HCT116 (cell line): ENCODE results near the gene ATG10. TPM values are rescaled to one million over a fixed set of nuclear protein-coding genes. Genes with fewer than 3 reads are reported as not detected.

Source experiments
- ATAC-seq: fragments of 200-7000 bp; cut with Tn5 transposase; 2 replicates; pipeline ENCODE4 v1.9.1; 2020; ENCODE audit warnings: mild to moderate bottlenecking, moderate library complexity
- BruUV-seq: library from RNA; stranded (reverse); fragments of 400-500 nt; replicated peaks from 2 replicates; lab custom pipeline; 2021; lab: Mats Ljungman, UMichigan
- CTCF ChIA-PET: fragments of 300-600 bp; sonication (Branson Sonifier 250); formaldehyde crosslinking; loops from one replicate; lab custom pipeline; 2021; ENCODE audit warnings: antibody characterized with exemption; lab: Charles Lee
- POLR2A ChIA-PET: fragments of 300-600, 350-600 bp; sonication (Branson Sonifier 250); formaldehyde crosslinking; loops from one replicate; lab custom pipeline; 2021; ENCODE audit warnings: antibody characterized with exemption; lab: Charles Lee
- RAD21 ChIA-PET, 2 experiments: fragments of 300-600 bp; sonication (Branson Sonifier 250); formaldehyde crosslinking; loops; one replicate each; lab custom pipeline; 2023; ENCODE audit warnings: low total read pairs in 2 of 2; ENCODE audit not compliant: uncharacterized antibody in 2 of 2, unreplicated experiment in 2 of 2, low non-redundant PET in 1 of 2; lab: Charles Lee
- DNase-seq: peaks from one replicate; pipeline ENCODE4 v3.0.0-alpha.2; 2010; ENCODE audit warnings: low read depth, low spot score
- H2AFZ ChIP-seq: fragments of 200-600 bp; shearing (Covaris generic), sonication (generic); 2 replicates; pipeline ENCODE4 v1.6.1; 2017; ENCODE audit warnings: low read depth, mixed run types, mixed read lengths, antibody characterized with exemption, low read length; ENCODE audit not compliant: poor library complexity, severe bottlenecking
- H3K27ac ChIP-seq: 2 replicates; pipeline ENCODE4 v1.5.1; 2012; ENCODE audit warnings: low read depth, low read length
- H3K27me3 ChIP-seq: fragments of 200-600 bp; sonication (generic); 2 replicates; pipeline ENCODE4 v1.6.1; 2016; ENCODE audit warnings: mixed run types, low read length, mixed read lengths; ENCODE audit not compliant: insufficient read depth
- H3K36me3 ChIP-seq, 2 experiments: fragments of 200-500 bp in 1 of 2; fragments of 200-600 bp in 1 of 2; sonication (Bioruptor generic) in 1 of 2; sonication (generic) in 1 of 2; 2 replicates each; pipeline versions ENCODE4 v1.5.1 to v1.6.1; 2014 to 2016; ENCODE audit warnings: low read length in 2 of 2, inconsistent platforms in 1 of 2, mixed read lengths in 1 of 2, mixed run types in 1 of 2; ENCODE audit not compliant: insufficient read depth in 2 of 2, control insufficient read depth in 1 of 2
- H3K4me1 ChIP-seq, 2 experiments: fragments of 200-600 bp in 1 of 2; sonication (generic) in 1 of 2; 2 replicates each; pipeline versions ENCODE4 v1.5.1 to v1.6.1; 2012 to 2017; ENCODE audit warnings: low read length in 2 of 2, inconsistent platforms in 1 of 2, mild to moderate bottlenecking in 1 of 2, mixed read lengths in 1 of 2, mixed run types in 1 of 2, moderate library complexity in 1 of 2; ENCODE audit not compliant: insufficient read depth in 2 of 2, control insufficient read depth in 1 of 2
- H3K4me2 ChIP-seq: fragments of 200-600 bp; sonication (generic); 2 replicates; pipeline ENCODE4 v1.6.1; 2017; ENCODE audit warnings: mixed run types, low read length, mixed read lengths
- H3K4me3 ChIP-seq, 2 experiments: fragments of 200-600 bp in 1 of 2; sonication (generic) in 1 of 2; replicated peaks in 1 of 2; 2 replicates each; pipeline ENCODE4 v1.5.1; 2011 to 2016; ENCODE audit warnings: low read length in 2 of 2, control low read depth in 1 of 2, low read depth in 1 of 2, mild to moderate bottlenecking in 1 of 2, mixed read lengths in 1 of 2, mixed run types in 1 of 2
- H3K79me2 ChIP-seq: fragments of 200-600 bp; sonication (generic); 2 replicates; pipeline ENCODE4 v1.6.1; 2017; ENCODE audit warnings: mild to moderate bottlenecking, mixed run types, low read length, moderate library complexity, mixed read lengths; ENCODE audit not compliant: insufficient read depth
- H3K9ac ChIP-seq: fragments of 200-600 bp; sonication (generic); 2 replicates; pipeline ENCODE4 v1.6.1; 2016; ENCODE audit warnings: low read length, mixed read lengths
- H3K9me2 ChIP-seq: fragments of 200-600 bp; sonication (generic), shearing (Covaris generic); 2 replicates; pipeline ENCODE4 v1.6.1; 2017; ENCODE audit warnings: mixed run types, mild to moderate bottlenecking, moderate library complexity; ENCODE audit not compliant: insufficient read depth
- H3K9me3 ChIP-seq, 2 experiments: fragments of 200-500 bp in 1 of 2; fragments of 200-600 bp in 1 of 2; sonication (Bioruptor generic) in 1 of 2; sonication (generic) in 1 of 2; 2 replicates each; pipeline ENCODE4 v1.6.1; 2014 to 2017; ENCODE audit warnings: low read length in 2 of 2, mixed read lengths in 2 of 2, inconsistent platforms in 1 of 2, low read depth in 1 of 2, mild to moderate bottlenecking in 1 of 2, mixed run types in 1 of 2, moderate library complexity in 1 of 2; ENCODE audit not compliant: control insufficient read depth in 1 of 2, insufficient read depth in 1 of 2
- H4K20me1 ChIP-seq: fragments of 200-600 bp; sonication (generic), shearing (Covaris generic); 2 replicates; pipeline ENCODE4 v1.6.1; 2017; ENCODE audit warnings: mixed run types, mild to moderate bottlenecking, moderate library complexity; ENCODE audit not compliant: insufficient read depth
- CEBPB ChIP-seq: IDR thresholded peaks from 2 replicates; pipeline ENCODE4 v1.6.1; 2012; ENCODE audit warnings: low read depth
- EGR1 ChIP-seq: IDR thresholded peaks from 2 replicates; pipeline ENCODE4 v1.6.1; 2012; ENCODE audit warnings: low read depth
- EZH2 ChIP-seq: fragments of 200-600 bp; sonication (generic); IDR thresholded peaks from 2 replicates; pipeline ENCODE4 v1.6.1; 2017; ENCODE audit warnings: antibody characterized with exemption, mixed run types
- EZH2phosphoT487 ChIP-seq: fragments of 200-600 bp; IDR thresholded peaks from 2 replicates; pipeline ENCODE4 v1.6.1; 2018; ENCODE audit warnings: antibody characterized with exemption, borderline replicate concordance
- FOSL1 ChIP-seq: IDR thresholded peaks from 2 replicates; pipeline ENCODE4 v1.6.1; 2012; ENCODE audit warnings: low read depth
- JUND ChIP-seq: IDR thresholded peaks from 2 replicates; pipeline ENCODE4 v1.6.1; 2012
- POLR2AphosphoS5 ChIP-seq: IDR thresholded peaks from 2 replicates; pipeline ENCODE4 v1.6.1; 2011; ENCODE audit warnings: mild to moderate bottlenecking, low read depth, low read length, moderate library complexity
- SP1 ChIP-seq: IDR thresholded peaks from 2 replicates; pipeline ENCODE4 v1.6.1; 2012; ENCODE audit warnings: low read depth
- SRF ChIP-seq: IDR thresholded peaks from 2 replicates; pipeline ENCODE4 v1.6.1; 2012; ENCODE audit warnings: low read depth
- YY1 ChIP-seq: IDR thresholded peaks from 2 replicates; pipeline ENCODE4 v1.6.1; 2011; ENCODE audit warnings: low read length, low read depth, moderate library complexity, mild to moderate bottlenecking; ENCODE audit not compliant: insufficient replicate concordance; ENCODE audit errors: extremely low read depth
- ZNF274 ChIP-seq: fragments of 200-500 bp; sonication (Bioruptor generic); IDR thresholded peaks from 2 replicates; pipeline ENCODE4 v1.6.1; 2014; ENCODE audit warnings: mild to moderate bottlenecking, low read depth, low read length, inconsistent platforms
- intact Hi-C: fragments of 100-400 bp; cut with micrococcal nuclease; formaldehyde crosslinking; loops from 2 replicates; pipeline ENCODE4 v1.10.0; 2022
- total RNA-seq: library from RNA; stranded (reverse); gene quantifications from one replicate; pipeline ENCODE4 v1.2.1, GENCODE V29; 2021; ENCODE audit not compliant: unreplicated experiment
- TF ChIP-seq, protein P1 (sequence below): IDR thresholded peaks from 2 replicates; pipeline ENCODE4 v1.6.1; 2011; ENCODE audit warnings: mild to moderate bottlenecking, low read length, moderate library complexity; ENCODE audit not compliant: insufficient replicate concordance; ENCODE audit errors: extremely low read depth
- TF ChIP-seq, protein P2 (sequence below): IDR thresholded peaks from 2 replicates; pipeline ENCODE4 v1.6.1; 2012; ENCODE audit warnings: low read depth
- TF ChIP-seq, protein P3 (sequence below): IDR thresholded peaks from 2 replicates; pipeline ENCODE4 v1.6.1; 2012
- TF ChIP-seq, protein P4 (sequence below), 3 experiments: fragments of 200-600 bp in 1 of 3; sonication (generic) in 1 of 3; IDR thresholded peaks in 2 of 3; conservative IDR thresholded peaks in 1 of 3; 2 replicates each; pipeline ENCODE4 v1.5.1; 2012 to 2017; ENCODE audit warnings: low read depth in 2 of 3, low read length in 2 of 3, antibody characterized with exemption in 1 of 3, borderline replicate concordance in 1 of 3, control low read depth in 1 of 3, mild to moderate bottlenecking in 1 of 3, mixed read lengths in 1 of 3, mixed run types in 1 of 3, moderate library complexity in 1 of 3; ENCODE audit not compliant: insufficient read depth in 1 of 3

The ATG10 gene
- total RNA-seq, 1 experiment from 2014 or later, result 9.4 TPM

DNA sequence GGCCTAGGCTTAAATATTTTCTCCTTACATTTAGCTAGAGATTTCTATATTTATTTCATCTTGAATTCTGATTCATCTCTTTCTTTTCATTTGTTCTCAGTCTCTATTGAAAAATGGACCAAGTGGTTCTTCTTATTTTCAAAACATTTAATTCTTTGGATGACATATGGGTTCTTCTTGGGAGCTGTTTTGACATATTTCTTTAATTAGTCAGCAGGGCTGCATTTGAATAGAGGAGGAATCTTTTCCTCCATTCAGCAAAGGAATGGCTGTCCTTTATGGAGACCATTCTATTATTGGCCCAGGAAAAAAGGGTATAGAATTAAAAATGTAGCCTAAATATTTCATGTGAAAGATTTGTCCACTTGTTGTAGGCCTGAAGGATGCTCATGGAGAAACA lies 196.5 kb downstream of the ATG10 start:
- intact Hi-C loops, result loop anchor here (5.0 kb wide), 2 partner anchors 61 to 866 kb away; partner anchors contain the start of gene ZCCHC9

More for the DNA sequence above, 196.5 kb downstream of the ATG10 start:
- Histone ChIP-seq H3K4me3 (no peak overlapping the region), H3K27ac (no peak overlapping the region), H3K79me2 (no peaks in the 10 kb centered on the region), H3K4me2 (no peak overlapping the region), H2AFZ (no peak overlapping the region), H3K9me2 (no peaks in the 10 kb centered on the region), H3K4me1 (no peaks in the 10 kb centered on the region), H3K36me3 (no peaks in the 10 kb centered on the region), H4K20me1 (no peaks in the 10 kb centered on the region), H3K9me3 (no peaks in the 10 kb centered on the region), H3K9ac (no peak overlapping the region), H3K27me3 (no peaks in the 10 kb centered on the region)
- TF ChIP-seq CEBPB (no peak), EGR1 (no peak), FOSL1 (no peak), EZH2phosphoT487 (no peak), YY1 (no peak), EZH2 (no peak), SRF (no peak), POLR2AphosphoS5 (no peak), ZNF274 (no peak), SP1 (no peak), JUND (no peak)
- TF ChIP-seq, protein P1, sequence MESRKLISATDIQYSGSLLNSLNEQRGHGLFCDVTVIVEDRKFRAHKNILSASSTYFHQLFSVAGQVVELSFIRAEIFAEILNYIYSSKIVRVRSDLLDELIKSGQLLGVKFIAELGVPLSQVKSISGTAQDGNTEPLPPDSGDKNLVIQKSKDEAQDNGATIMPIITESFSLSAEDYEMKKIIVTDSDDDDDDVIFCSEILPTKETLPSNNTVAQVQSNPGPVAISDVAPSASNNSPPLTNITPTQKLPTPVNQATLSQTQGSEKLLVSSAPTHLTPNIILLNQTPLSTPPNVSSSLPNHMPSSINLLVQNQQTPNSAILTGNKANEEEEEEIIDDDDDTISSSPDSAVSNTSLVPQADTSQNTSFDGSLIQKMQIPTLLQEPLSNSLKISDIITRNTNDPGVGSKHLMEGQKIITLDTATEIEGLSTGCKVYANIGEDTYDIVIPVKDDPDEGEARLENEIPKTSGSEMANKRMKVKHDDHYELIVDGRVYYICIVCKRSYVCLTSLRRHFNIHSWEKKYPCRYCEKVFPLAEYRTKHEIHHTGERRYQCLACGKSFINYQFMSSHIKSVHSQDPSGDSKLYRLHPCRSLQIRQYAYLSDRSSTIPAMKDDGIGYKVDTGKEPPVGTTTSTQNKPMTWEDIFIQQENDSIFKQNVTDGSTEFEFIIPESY, result no peak
- TF ChIP-seq, protein P2, sequence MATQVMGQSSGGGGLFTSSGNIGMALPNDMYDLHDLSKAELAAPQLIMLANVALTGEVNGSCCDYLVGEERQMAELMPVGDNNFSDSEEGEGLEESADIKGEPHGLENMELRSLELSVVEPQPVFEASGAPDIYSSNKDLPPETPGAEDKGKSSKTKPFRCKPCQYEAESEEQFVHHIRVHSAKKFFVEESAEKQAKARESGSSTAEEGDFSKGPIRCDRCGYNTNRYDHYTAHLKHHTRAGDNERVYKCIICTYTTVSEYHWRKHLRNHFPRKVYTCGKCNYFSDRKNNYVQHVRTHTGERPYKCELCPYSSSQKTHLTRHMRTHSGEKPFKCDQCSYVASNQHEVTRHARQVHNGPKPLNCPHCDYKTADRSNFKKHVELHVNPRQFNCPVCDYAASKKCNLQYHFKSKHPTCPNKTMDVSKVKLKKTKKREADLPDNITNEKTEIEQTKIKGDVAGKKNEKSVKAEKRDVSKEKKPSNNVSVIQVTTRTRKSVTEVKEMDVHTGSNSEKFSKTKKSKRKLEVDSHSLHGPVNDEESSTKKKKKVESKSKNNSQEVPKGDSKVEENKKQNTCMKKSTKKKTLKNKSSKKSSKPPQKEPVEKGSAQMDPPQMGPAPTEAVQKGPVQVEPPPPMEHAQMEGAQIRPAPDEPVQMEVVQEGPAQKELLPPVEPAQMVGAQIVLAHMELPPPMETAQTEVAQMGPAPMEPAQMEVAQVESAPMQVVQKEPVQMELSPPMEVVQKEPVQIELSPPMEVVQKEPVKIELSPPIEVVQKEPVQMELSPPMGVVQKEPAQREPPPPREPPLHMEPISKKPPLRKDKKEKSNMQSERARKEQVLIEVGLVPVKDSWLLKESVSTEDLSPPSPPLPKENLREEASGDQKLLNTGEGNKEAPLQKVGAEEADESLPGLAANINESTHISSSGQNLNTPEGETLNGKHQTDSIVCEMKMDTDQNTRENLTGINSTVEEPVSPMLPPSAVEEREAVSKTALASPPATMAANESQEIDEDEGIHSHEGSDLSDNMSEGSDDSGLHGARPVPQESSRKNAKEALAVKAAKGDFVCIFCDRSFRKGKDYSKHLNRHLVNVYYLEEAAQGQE, result no peak
- TF ChIP-seq, protein P3, sequence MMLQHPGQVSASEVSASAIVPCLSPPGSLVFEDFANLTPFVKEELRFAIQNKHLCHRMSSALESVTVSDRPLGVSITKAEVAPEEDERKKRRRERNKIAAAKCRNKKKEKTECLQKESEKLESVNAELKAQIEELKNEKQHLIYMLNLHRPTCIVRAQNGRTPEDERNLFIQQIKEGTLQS, result no peak
- TF ChIP-seq, protein P4, sequence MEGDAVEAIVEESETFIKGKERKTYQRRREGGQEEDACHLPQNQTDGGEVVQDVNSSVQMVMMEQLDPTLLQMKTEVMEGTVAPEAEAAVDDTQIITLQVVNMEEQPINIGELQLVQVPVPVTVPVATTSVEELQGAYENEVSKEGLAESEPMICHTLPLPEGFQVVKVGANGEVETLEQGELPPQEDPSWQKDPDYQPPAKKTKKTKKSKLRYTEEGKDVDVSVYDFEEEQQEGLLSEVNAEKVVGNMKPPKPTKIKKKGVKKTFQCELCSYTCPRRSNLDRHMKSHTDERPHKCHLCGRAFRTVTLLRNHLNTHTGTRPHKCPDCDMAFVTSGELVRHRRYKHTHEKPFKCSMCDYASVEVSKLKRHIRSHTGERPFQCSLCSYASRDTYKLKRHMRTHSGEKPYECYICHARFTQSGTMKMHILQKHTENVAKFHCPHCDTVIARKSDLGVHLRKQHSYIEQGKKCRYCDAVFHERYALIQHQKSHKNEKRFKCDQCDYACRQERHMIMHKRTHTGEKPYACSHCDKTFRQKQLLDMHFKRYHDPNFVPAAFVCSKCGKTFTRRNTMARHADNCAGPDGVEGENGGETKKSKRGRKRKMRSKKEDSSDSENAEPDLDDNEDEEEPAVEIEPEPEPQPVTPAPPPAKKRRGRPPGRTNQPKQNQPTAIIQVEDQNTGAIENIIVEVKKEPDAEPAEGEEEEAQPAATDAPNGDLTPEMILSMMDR (IDR thresholded peaks at IDR 0.05 in 2 of 3, conservative IDR thresholded peaks at IDR 0.05 in 1 of 3; ENCODE audit: borderline replicate concordance in 1 of 3, insufficient read depth in 1 of 3, low read depth in 2 of 3, low read length in 2 of 3), result no peak
- BruUV-seq, result no TSS peak
- DNase-seq (no peak), ATAC-seq (no peak)
- RAD21 ChIA-PET, result no interaction called here
- CTCF ChIA-PET, result no interaction called here
- POLR2A ChIA-PET, result no interaction called here
